GM21390 (cell line): ENCODE results near the gene CCDC51.

ENCODE experiments used
- ATAC-seq: cut with Tn5 transposase; IDR thresholded peaks from one replicate; pipeline ENCODE4 v1.9.1; 2021; ENCODE audit not compliant: unreplicated experiment

The CCDC51 gene

DNA sequence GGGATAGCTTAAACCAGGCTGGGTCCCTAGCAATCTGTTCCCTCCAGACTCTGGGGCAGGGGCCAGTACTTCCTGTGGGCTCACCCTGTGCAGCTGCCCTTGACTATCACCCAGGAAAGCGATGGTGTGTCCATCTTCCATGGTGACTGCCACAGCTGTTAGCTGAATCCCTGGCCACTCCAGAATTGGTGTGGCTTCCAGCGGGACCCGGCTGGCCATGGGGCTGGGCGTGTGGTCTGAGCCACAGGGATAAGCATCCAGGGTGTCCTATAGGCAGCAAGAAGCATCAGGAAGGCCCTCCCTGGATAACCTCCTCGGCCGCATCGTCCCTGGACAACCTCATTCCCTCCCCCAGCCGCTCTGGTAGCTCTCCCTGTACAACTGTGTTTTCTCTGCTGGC is 17.2 kb downstream of the CCDC51 start:
- no peak for ATAC-seq

DNA sequence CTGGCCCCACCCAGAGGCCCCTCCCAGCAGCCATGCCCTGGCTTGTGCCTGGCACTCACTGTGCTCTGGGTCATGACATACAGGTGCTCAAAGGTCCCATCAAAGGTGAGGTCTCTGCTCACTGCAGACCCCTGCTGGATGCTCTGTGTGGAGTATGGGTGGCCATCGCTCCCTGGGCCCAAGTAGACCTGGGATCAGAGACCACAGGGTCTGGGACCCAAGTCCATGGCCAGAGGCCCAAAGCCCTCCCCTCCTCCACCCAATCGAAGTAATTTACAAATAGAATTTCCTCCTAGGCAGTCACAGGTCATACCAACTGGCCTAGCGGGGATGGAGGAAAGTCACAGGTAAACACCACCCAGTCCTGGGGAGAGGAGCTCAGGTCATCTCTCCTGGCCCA is 17.6 kb downstream of the CCDC51 start:
- ATAC-seq: no peak

DNA sequence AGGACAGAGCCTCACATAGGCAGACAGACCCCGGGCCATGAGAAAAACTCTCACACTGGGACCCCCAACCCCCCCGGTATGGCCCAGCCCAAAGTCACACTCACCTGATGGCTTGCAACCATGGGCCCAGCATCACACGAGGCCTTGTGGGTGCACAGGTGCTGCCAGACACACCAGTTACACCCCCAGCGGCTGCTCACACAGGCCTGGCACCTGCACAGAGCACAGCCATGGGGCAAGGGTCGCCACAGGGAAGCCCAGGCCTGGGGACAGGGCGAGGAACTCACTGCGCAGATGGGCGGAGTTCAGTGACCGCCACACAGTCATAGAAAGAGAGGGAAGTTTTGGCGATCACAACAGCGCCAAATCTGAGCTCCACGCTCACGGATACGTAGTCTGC is 19.4 kb downstream of the CCDC51 start:
- no peak for ATAC-seq

DNA sequence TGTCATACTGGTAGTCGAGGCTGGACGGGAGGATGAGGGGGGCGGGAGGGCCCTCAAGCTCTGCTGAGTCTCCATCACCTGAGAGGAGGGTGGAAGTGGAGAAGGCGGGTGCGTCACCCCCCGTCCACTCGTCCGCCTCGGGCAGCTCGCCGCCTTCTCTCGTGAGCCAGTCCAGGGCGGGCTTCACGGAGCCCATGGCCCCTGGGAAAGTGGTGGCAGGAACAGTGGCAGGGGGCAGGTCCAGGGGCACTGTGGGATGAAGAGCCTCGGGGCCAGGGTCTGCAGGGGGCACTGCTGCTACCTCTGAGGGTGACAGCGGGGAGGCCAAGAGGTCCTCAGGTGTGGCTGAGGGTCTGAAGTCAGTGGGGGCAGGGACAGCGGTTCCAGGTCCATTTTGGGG is 20.3 kb downstream of the CCDC51 start:
- ATAC-seq: no peak

DNA sequence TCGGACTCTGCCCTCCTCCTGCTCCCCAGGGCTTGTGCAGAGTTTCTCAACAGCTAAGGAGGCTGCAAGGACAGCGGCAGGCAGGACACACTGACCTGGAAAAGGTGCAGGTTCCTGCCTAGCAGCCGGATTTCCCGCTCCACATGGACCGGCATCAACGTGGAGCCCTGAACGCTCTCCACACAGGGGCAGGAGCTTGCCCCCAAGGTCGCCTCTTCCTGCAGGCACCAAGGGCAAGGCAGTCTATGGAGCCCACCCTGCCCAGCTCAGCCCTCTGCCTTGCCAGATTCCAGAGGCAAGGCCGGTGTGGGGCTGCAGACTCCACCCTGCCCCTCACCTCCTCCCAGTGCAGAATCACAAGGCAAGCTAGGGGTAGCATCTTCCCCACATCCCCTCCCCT is 20.8 kb downstream of the CCDC51 start:
- no peak for ATAC-seq

DNA sequence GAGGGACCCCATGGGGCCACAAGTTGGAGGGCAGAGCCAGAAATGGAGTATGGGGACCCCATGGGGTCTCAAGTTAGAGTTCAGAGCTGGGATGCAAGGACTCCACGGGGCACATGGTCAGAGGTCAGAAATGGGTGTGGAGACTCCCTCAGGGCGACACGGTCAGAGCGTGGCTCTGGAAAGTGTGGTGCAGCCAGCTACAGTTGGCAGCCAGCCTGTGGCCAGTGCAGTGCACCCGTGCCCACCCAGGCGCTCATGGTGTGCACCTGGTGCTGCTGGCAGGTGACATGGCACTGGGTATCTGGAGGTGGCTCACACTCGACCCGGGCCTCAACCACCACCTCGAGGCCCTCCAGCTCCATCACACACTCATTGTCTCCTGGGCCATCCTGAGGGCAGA is 21.3 kb downstream of the CCDC51 start:
- ATAC-seq: no peak

DNA sequence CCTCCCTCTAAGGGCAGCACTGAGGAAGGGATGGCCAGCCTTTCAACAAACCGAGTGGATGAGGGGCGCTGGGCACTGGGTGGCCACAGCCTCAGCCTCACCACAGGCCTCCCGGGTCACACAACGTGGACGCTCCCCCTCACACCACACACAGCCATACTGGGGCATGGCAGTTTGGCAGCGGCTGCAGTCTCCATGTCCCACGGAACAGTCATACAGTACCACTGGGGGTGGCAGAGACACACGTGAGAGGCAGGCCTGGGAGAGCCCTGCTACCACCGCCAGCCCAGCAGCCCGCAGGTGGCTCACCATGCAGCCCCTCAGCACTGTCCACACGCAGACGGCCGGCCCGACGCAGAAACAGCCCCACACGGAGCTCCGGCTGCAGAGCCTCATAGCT is 21.8 kb downstream of the CCDC51 start:
- ATAC-seq: no peak

DNA sequence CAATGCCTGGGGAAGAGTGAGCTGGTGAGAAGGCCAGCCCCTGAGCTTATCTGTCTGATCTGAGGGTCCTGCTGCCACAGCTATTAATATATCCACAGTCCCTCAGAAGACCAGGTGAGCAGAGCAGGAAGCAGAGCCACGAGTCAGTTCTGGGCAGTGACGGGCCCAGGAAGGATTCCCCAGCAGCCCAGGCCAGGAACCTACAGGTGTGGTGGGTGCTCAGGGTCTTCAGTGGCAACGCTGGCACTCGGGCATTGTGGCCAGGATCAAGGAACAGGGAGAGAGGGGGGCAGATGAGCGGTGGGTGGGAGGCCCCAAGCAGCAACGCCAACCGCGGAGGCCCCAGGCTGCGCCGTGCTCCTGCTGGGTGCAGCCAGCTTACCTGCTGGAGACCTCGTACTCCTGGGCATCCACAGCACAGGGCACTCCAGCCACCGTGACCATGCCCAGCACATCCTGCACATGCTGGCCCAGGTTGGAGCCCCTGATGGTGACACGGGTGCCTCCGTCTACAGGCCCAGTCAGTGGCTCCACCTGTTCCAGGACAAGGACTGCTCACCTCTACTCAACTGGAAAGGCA is 22.3 kb downstream of the CCDC51 start:
- no peak for ATAC-seq

DNA sequence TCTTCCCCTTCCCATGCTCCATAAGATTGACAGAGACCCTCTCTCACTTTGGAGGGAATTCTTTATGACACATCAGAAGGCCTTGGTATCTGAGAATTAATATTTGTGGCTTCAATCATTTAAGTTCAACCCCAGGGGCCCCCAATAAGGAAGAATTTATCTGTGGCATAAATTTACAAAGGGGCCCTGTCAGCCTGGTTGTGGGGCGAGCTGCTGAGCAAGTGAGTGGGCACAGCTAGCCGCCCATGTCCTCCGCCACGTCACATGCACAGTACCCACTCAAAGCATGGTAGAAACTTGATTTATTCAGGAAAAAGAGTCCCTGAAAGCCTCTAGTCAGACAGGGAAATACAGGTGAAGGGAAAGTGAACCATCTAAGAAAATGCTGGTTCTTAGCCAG is 23.4 kb downstream of the CCDC51 start:
- no peak for ATAC-seq

DNA sequence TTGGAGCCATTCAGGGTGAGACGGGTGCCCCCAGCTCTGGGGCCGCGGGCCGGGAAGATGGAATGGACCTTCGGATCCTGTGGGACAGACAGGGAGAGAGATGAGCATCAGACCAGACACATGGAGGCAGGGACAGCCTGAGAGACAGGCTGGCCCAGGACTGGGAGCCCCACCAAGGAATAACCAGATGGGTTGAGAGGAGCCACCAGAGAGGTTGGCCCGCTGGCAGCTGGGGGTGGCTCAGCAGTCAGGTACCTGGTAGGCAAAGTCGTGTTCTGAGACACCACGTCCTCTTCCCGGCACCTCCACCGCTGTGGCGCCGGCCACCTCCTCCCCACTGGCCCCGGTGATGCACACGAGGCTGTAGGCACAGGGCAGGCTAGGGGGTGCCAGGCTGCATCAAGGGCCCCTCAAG is 23.8 kb downstream of the CCDC51 start:
- ATAC-seq: no peak

DNA sequence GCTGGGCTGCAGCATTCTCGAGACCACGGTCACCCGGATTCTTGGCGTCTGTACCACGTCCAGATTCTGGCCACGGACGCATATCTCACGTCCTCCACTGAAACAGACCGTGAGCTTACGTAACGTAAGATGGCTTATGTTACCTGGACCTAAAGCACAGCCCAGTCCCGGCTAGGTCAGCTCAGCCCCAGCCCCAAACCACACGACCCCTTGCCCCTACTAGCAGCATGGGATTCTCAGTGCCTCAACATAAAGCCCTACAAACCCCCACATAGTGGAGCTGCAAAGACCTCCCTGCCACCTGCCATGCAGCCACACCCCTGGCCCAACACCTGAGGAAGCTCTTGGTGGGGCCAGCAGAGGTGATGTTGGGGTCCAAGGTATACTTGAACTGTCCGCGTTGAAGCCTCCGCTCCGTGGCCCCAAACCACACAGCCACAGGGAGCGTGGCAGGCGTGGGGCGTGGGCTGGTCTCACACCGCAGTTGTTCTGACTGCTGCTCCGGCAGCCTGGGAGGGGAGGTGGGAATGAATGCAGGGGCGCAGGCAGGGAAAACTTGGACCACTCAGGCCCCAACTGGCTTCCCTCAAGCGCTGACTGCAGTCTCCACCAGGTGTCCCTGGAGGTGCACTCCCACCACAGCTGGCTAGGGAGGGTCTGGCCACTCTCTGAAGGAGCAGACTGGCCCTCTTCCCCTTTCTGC is 24.5 kb downstream of the CCDC51 start:
- ATAC-seq: no peak

DNA sequence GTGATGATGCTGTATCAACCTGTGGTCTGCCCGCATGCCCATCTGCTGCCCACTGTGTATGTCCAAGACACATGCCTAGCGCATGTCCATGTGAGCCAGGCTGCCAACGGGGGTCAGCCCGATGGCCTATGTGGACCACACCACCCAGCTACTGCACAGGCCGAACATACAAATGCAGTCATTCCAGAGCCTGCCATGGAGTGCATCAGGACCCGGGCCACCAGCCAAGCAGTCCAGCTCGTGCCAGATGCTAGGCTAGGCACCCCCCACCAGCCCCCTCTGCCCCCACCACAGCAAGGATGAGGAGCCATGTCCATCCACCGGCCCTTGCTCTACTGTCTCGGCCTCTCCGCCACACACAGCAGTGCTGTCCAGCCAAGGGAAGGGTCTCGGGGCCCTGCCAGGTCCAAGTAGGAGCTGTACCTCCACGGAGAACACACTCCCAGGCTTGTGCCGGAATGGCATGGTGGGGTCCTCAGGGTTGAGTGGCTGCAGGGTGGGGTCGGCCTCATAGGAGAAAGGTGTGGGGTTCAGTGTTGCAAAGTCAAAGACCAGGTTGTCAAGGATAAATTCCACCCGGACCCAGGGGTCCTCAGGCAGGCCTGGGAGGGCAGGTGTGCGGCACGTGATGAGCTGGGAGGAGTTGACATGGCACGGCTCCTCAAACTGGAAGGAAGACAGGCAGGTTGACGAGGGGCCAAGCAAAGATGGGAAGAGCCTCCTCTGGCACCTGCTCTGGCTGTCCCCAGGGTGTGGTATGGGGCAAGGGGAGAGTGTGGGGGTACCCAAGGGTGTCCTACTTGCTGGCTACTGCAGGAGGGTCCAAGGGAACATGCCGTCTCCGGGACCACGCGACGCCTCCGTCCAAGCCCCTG is 25.3 kb downstream of the CCDC51 start:
- ATAC-seq: no peak

DNA sequence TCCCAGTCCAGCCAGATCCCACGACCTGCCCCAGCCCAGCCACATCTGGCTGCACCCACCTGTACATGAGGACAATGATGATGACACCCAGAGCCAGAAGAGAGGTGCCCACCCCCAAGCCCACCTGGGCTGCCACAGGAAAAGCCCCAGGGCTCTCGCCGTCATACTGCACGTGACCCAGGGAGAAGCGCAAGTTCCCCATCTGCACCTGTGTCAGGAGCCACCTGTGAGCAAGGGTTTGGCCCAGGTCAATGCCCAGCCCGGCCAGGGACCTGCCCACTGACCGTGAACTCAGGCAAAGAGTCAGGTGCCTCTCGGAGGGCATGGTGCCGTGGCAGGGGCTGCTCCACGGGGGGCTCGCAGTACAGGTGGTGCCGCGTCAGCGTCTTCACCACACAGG is 26.3 kb downstream of the CCDC51 start:
- ATAC-seq: no peak

DNA sequence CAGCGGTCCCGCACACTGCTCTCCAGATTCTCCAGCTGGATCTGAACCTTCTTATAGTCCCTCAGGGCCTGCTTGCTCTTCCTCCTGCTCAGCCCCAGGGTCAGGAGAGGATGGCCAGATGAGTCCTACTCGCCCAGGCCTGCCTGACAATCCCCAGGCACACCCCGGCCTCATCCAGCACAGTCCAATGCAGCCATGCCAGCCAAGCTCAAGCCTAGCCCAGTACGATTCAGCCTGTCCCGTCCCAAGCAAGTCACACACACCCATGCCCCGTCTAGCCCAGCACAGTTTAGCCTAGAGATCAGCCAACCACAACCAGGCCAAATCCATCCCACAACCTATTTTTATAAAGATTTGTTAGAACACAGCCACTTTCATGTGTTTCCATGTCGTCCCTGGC is 26.8 kb downstream of the CCDC51 start:
- ATAC-seq: no peak

DNA sequence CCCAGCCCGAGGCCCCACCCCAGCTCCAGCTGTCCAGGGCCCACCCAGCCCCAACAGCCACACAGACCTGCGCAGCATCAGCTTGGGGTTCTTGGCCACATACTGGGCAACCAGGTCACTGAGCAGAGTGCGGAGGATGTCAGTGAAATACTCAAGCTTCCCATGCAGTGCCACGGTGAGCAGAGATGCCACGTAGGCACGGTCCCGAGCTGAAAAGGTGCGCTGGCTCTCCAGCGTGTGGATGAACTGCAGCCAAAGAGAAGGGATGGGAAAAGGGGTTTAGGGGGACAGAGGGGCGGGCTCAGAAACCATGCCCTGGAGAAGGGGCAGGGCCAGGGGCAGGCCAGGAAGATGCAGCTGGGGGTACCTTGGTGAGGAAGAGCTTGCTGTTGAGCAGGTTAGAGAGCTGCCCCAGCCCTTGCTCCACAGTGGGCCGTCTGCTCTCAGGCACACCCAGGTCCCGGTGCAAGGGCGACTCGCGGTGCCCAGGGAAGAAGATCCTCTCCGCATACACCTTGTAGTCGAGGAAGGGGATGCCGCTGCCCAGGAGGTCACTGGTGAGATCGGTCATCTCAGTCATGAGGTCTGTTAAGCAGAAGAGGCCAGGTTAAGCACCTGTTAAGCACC is 27.4 kb downstream of the CCDC51 start:
- no peak for ATAC-seq

DNA sequence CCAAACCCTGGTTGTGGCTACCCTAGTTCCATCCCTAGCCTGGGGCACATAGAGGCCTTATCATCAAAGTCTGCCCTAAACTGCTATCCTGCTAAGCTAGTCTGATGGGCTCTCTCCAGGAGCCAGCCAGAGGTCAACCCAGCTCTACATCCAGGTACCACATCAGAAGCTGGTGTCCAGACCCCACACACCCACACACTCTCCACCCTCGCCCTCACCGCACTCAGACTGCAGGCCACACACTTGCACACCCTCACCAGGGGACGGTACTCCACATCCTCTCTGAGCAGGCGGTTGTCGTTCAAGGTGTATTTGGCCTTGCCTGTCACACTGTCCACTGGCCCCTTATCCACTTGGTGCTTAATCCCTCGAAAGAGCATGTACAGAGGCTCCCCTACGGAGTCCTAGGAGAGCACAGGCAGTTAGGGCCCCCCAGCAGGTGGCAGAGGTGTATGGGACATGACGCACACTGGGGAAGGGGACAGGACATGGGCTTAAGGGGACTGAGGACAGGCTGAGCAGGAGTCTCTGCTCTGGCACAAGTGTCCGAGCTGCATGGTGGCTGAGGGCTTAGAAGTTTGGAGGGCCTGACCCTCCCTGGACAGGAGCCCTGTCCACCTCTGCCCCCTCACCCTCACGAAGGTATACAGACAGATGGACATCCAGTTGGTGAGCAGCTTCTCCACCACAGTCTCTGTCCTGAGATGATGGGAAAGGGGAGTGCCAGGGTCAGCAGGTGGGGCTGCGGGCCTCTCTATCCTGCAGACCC is 28.1 kb downstream of the CCDC51 start:
- no peak for ATAC-seq

DNA sequence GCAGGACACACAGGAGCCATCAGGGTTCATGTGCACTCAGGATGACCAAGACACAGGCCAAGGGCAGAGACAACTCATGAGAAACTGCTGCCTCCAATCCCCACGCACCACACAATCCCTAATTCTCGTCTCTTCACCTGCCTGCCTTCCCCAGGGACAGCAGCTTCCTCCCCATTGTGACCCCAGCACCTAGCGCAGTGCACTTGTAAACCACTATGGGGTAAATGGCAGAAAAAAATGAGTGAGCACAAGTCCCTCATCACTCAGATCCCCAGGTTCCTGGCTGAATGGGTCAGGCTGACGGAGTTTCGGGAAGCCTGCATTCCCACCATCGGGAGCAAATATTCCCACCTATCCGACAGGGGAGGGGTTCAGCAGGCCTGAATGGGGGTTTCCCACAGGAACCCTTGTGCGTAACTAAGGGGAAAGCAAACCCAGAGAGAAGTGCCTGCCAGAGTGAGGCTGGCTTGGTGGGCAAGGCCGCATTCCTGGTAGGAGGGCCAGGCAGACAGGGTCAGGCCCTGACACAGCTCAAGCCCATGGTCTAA is 28.8 kb downstream of the CCDC51 start:
- no peak for ATAC-seq

DNA sequence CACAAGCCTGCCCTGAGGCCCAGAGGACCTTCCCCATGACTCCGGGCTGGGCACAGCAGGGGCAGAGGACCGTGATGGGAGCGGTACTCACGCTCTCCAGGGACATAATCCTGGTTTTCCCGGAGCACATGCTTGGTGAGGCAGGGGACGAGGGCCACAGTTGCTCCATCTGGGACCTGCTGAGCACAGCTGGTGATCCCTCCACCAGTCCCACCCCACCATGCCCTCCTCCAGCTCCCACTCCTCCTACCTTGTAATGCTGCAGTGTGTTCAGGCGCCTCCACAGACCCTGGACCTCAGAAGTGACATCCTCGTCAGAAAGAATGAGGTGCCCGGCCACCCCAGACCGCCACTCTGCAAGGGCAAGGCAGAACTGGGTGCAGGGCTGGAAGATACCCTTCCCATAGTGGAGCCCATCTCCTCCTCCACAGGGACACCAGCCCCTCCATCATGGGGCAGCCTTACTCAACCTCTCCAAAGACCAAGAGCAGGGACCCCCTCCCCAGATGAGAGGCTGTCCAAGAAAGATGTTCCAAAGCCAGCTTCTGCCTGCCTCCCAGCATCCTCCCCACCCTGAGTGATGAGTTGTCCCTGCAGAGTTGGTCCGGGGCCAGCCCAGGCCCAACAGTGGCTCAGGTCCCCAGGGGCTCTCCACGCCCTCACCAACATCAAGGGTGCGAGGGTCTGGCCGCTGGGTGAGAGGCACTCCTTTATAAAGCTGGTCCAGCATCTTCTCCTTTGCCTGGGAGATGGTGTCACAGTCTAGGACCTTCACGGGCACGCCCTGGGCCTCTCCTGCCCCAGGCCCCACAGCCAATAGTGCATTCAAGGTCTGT is 29.5 kb downstream of the CCDC51 start:
- ATAC-seq: no peak

DNA sequence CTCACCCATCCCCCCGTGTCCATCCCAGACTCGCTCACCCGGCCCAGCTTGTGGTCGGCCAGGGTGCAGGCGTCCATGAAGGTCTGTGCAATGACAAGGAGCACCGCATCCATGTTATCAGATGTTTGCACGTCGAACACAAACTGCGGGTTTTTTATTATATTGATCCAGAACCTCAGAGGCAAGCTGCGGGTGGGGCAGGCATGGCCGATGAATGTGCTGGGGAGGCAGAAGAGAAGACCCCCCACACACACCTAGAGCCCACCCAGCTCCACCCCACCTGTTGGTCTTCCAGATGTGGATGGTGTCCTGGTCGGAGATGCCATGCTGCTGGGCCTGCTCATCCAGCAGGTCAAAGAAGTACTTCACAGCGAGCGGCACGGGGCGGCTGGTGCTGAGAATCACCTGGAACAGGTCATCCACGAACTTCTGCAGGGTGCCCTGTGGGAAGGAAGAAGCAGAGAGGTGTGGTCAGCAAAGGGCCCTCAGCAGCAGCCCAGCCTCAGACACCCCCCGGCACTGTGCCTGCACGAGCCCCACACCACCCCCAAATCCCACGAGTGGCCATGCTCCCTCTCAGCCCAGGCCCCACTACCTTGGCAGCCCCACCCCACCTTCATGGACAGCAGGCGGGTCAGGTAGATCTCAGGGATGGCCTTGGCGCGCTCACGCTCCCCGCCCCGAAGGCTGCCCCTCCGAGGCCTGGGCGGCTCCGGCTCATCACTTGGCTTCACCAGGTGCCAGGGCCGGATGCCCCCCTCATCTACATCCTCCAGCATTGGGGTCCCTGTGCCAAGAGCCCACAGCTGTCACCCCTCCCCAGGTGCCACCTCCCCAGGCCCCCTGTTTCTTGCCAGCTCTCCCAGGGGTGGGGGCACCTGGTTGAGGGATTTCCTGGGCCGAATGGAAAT is 30.4 kb downstream of the CCDC51 start:
- ATAC-seq: no peak
